Smooth muscle cell (in vitro differentiated cells): ENCODE data around the gene KDM8. TPM values are rescaled to one million over a fixed set of nuclear protein-coding genes. Genes with fewer than 3 reads are reported as not detected.

ENCODE experiments used
- DNase-seq: peaks from one replicate; lab custom pipeline; 2025; ENCODE audit not compliant: unreplicated experiment; lab: John Stamatoyannopoulos, UW
- H2AFZ ChIP-seq: fragments of 200-600 bp; sonication (generic); 2 replicates; pipeline ENCODE4 v1.6.0; 2016; ENCODE audit warnings: antibody characterized with exemption, low read depth, mild to moderate bottlenecking
- H3F3A ChIP-seq: fragments of 200-600 bp; sonication (generic); 2 replicates; pipeline ENCODE4 v1.6.0; 2017; ENCODE audit warnings: antibody characterized with exemption, low read depth
- H3K27ac ChIP-seq: fragments of 200-600 bp; sonication (generic); 2 replicates; pipeline ENCODE4 v1.5.1; 2016; ENCODE audit warnings: low read depth, mild to moderate bottlenecking
- H3K27me3 ChIP-seq: fragments of 200-600 bp; sonication (generic); 2 replicates; pipeline ENCODE4 v1.6.1; 2016; ENCODE audit warnings: low read depth, mild to moderate bottlenecking
- H3K36me3 ChIP-seq: fragments of 200-600 bp; sonication (generic); 2 replicates; pipeline ENCODE4 v1.5.1; 2016; ENCODE audit warnings: low read depth
- H3K4me1 ChIP-seq: fragments of 200-600 bp; sonication (generic); 2 replicates; pipeline ENCODE4 v1.5.1; 2016; ENCODE audit warnings: low read depth
- H3K4me2 ChIP-seq: fragments of 200-600 bp; sonication (generic); 2 replicates; pipeline ENCODE4 v1.6.0; 2016; ENCODE audit warnings: mild to moderate bottlenecking
- H3K4me3 ChIP-seq: fragments of 200-600 bp; sonication (generic); 2 replicates; pipeline ENCODE4 v1.5.1; 2016; ENCODE audit warnings: mild to moderate bottlenecking
- H3K79me2 ChIP-seq: fragments of 200-600 bp; sonication (generic); 2 replicates; pipeline ENCODE4 v1.6.0; 2016; ENCODE audit warnings: low read depth, mild to moderate bottlenecking
- H3K9ac ChIP-seq: fragments of 200-600 bp; sonication (generic); 2 replicates; pipeline ENCODE4 v1.6.0; 2016; ENCODE audit warnings: low read depth
- H3K9me3 ChIP-seq: fragments of 200-600 bp; sonication (generic); replicated peaks from 2 replicates; pipeline ENCODE4 v1.5.1; 2016; ENCODE audit warnings: low read depth
- H4K20me1 ChIP-seq: fragments of 200-600 bp; sonication (generic); 2 replicates; pipeline ENCODE4 v1.6.0; 2016; ENCODE audit warnings: low read depth
- CTCF ChIP-seq: fragments of 200-600 bp; sonication (generic); IDR thresholded peaks from 2 replicates; pipeline ENCODE4 v1.5.1; 2017; ENCODE audit warnings: borderline replicate concordance, mild to moderate bottlenecking, antibody characterized with exemption; ENCODE audit not compliant: insufficient read depth, poor library complexity, severe bottlenecking
- WGBS: methylation state at CpG from one replicate; pipeline ENCODE4 v1.1.7; 2016; ENCODE audit warnings: low lambda C conversion rate; 5-methylcytosine and 5-hydroxymethylcytosine counted together
- polyA plus RNA-seq: library from polyadenylated mRNA; unstranded; fragments of >200 nt; fragmentation: Nextera tagmentation; extraction: Ambion mirVana; gene quantifications from 2 replicates; pipeline ENCODE4 v1.2.1, GENCODE V29; 2016
- total RNA-seq: library from RNA; depleted of rRNA; stranded (reverse); fragments of >200 nt; gene quantifications from 2 replicates; pipeline ENCODE4 v1.2.3, GENCODE V29; 2014

Gene KDM8
- total and polyA plus RNA-seq, 2 experiments from 2014 or later: 0.81 to 3.5 TPM

GRCh38 chr16:27233731-27234130 is 30.4 kb downstream of the KDM8 start:
- no peak overlapping the region for H3K9ac ChIP-seq
- H3K27ac ChIP-seq: no peak overlapping the region
- H3K9me3 ChIP-seq: no peaks in the 10 kb centered on the region
- H3K4me2 ChIP-seq: no peak overlapping the region
- no peak for TF ChIP-seq CTCF
- H3K79me2 ChIP-seq: no peaks in the 10 kb centered on the region
- no peaks in the 10 kb centered on the region for H3F3A ChIP-seq
- H3K4me3 ChIP-seq: no peak overlapping the region
- over 99% methylated on average over 6 of the region's 6 CpGs for WGBS
- no peaks in the 10 kb centered on the region for H3K36me3 ChIP-seq
- H3K27me3 ChIP-seq: no peaks in the 10 kb centered on the region
- no peak for DNase-seq
- H2AFZ ChIP-seq: no peak overlapping the region
- H4K20me1 ChIP-seq: no peaks in the 10 kb centered on the region
- H3K4me1 ChIP-seq: peaks cover 12% of the 10 kb centered on the region

GRCh38 chr16:27234171-27234570 is 30.8 kb downstream of the KDM8 start:
- DNase-seq: no peak
- Histone ChIP-seq H3K27me3 (no peaks in the 10 kb centered on the region), H3K4me1 (peaks cover 12% of the 10 kb centered on the region), H3K36me3 (no peaks in the 10 kb centered on the region), H3K4me2 (no peak overlapping the region), H3K9me3 (no peaks in the 10 kb centered on the region), H3K79me2 (no peaks in the 10 kb centered on the region), H3K27ac (no peak overlapping the region), H3K9ac (no peak overlapping the region), H3K4me3 (no peak overlapping the region), H2AFZ (no peak overlapping the region), H4K20me1 (no peaks in the 10 kb centered on the region), H3F3A (no peaks in the 10 kb centered on the region)
- WGBS: 93% methylated on average over 8 of the region's 8 CpGs
- no peak for TF ChIP-seq CTCF

GRCh38 chr16:27234603-27235002 is 31.3 kb downstream of the KDM8 start:
- Histone ChIP-seq H3K4me1 (peaks cover 12% of the 10 kb centered on the region), H3K4me2 (no peak overlapping the region), H2AFZ (no peak overlapping the region), H3F3A (no peaks in the 10 kb centered on the region), H3K36me3 (no peaks in the 10 kb centered on the region), H3K27me3 (no peaks in the 10 kb centered on the region), H4K20me1 (no peaks in the 10 kb centered on the region), H3K79me2 (no peaks in the 10 kb centered on the region), H3K27ac (no peak overlapping the region), H3K4me3 (no peak overlapping the region), H3K9me3 (no peaks in the 10 kb centered on the region), H3K9ac (no peak overlapping the region)
- no peak for TF ChIP-seq CTCF
- 70% methylated on average over 4 of the region's 4 CpGs for WGBS
- no peak for DNase-seq
